Measurements from ENCODE around the gene KIAA1549. TPM values are rescaled to one million over a fixed set of nuclear protein-coding genes. Genes with fewer than 3 reads are reported as not detected.

KIAA1549 gene
- total and polyA plus RNA-seq, 2 donors (not counting 1 experiment from before 2014, with no cell fraction given), result under 0.01 to 0.52 TPM

GRCh38 chr7:138835087-138835486, 146.1 kb downstream of the KIAA1549 start:
- Mint-ChIP-seq H3K4me1 (no peaks in the 10 kb centered on the region), H3K27me3 (peaks cover 18% of the 10 kb centered on the region), H3K9me3 (ENCODE audit: insufficient read depth) (no peaks in the 10 kb centered on the region), H3K27ac (no peak overlapping the region), H3K4me3 (no peak overlapping the region)
- Histone ChIP-seq H3K27me3 (replicated peaks in 1 of 4; ENCODE audit: control extremely low read depth in 1 of 4, control insufficient read depth in 3 of 4, insufficient read depth in 4 of 4, low read length in 3 of 4) (no peaks in the 10 kb centered on the region), H3K4me2 (replicated peaks; ENCODE audit: low read depth, low read length, poor library complexity, severe bottlenecking) (no peak overlapping the region), H3K4me1 (ENCODE audit: control insufficient read depth in 2 of 2, insufficient read depth in 2 of 2, low read length in 2 of 2) (no peaks in the 10 kb centered on the region), H4K20me1 (ENCODE audit: control insufficient read depth, insufficient read depth, low read length, poor library complexity, severe bottlenecking) (no peaks in the 10 kb centered on the region), H3K27ac (ENCODE audit: low read length in 2 of 2) (no peak overlapping the region), H3K79me2 (ENCODE audit: control insufficient read depth, insufficient read depth, low read length) (no peaks in the 10 kb centered on the region), H3K36me3 (replicated peaks in 1 of 2; ENCODE audit: control extremely low read depth in 1 of 2, control insufficient read depth in 1 of 2, extremely low read depth in 1 of 2, insufficient read depth in 2 of 2, low read length in 1 of 2) (no peaks in the 10 kb centered on the region), H3K9me3 (ENCODE audit: control extremely low read depth in 1 of 3, control insufficient read depth in 2 of 3, insufficient read depth in 1 of 3, low read length in 2 of 3) (peaks cover 0 to 3% (median 0%) of the 10 kb centered on the region in 3 donors), H3K9ac (ENCODE audit: low read length) (no peak overlapping the region), H3K4me3 (ENCODE audit: control extremely low read depth in 1 of 5, extremely low read depth in 1 of 5, insufficient read depth in 1 of 5, low read depth in 2 of 5, low read length in 4 of 5) (no peak overlapping the region), H2AFZ (ENCODE audit: insufficient read depth, low read depth, low read length, poor library complexity, severe bottlenecking) (no peak overlapping the region)
- ChIA-PET CTCF (no interaction called here), POLR2A (no interaction called here)
- TF ChIP-seq EZH2 (IDR thresholded peaks at IDR 0.05; ENCODE audit: borderline replicate concordance, insufficient read depth, low read depth, low read length, poor library complexity, severe bottlenecking) (no peak), CTCF (IDR thresholded peaks at IDR 0.05) (no peak)
- no peak for DNase-seq
- ATAC-seq (ENCODE audit: low read depth), result no peak
- WGBS (ENCODE audit: insufficient coverage), result 85% methylated on average over 7 of the region's 11 CpGs
- intact Hi-C loops (cut with micrococcal nuclease), result no loop called here

GRCh38 chr7:138834583-138834982, 146.6 kb downstream of the KIAA1549 start:
- Histone ChIP-seq H2AFZ (ENCODE audit: insufficient read depth, low read depth, low read length, poor library complexity, severe bottlenecking) (no peak overlapping the region), H3K4me1 (ENCODE audit: control insufficient read depth in 2 of 2, insufficient read depth in 2 of 2, low read length in 2 of 2) (no peaks in the 10 kb centered on the region), H3K27me3 (replicated peaks in 1 of 4; ENCODE audit: control extremely low read depth in 1 of 4, control insufficient read depth in 3 of 4, insufficient read depth in 4 of 4, low read length in 3 of 4) (no peaks in the 10 kb centered on the region), H3K27ac (ENCODE audit: low read length in 2 of 2) (no peak overlapping the region), H3K4me3 (ENCODE audit: control extremely low read depth in 1 of 5, extremely low read depth in 1 of 5, insufficient read depth in 1 of 5, low read depth in 2 of 5, low read length in 4 of 5) (no peak overlapping the region), H3K79me2 (ENCODE audit: control insufficient read depth, insufficient read depth, low read length) (no peaks in the 10 kb centered on the region), H3K9me3 (ENCODE audit: control extremely low read depth in 1 of 3, control insufficient read depth in 2 of 3, insufficient read depth in 1 of 3, low read length in 2 of 3) (peaks cover 0 to 3% (median 0%) of the 10 kb centered on the region in 3 donors), H3K9ac (ENCODE audit: low read length) (no peak overlapping the region), H3K36me3 (replicated peaks in 1 of 2; ENCODE audit: control extremely low read depth in 1 of 2, control insufficient read depth in 1 of 2, extremely low read depth in 1 of 2, insufficient read depth in 2 of 2, low read length in 1 of 2) (no peaks in the 10 kb centered on the region), H4K20me1 (ENCODE audit: control insufficient read depth, insufficient read depth, low read length, poor library complexity, severe bottlenecking) (no peaks in the 10 kb centered on the region), H3K4me2 (replicated peaks; ENCODE audit: low read depth, low read length, poor library complexity, severe bottlenecking) (no peak overlapping the region)
- no peak for ATAC-seq (ENCODE audit: low read depth)
- CTCF ChIA-PET, result no interaction called here
- Mint-ChIP-seq H3K4me1 (no peaks in the 10 kb centered on the region), H3K27me3 (peaks cover 18% of the 10 kb centered on the region), H3K27ac (no peak overlapping the region), H3K4me3 (no peak overlapping the region), H3K9me3 (ENCODE audit: insufficient read depth) (no peaks in the 10 kb centered on the region)
- intact Hi-C loops (cut with micrococcal nuclease), result no loop called here
- no peak for DNase-seq
- WGBS (ENCODE audit: insufficient coverage), result 86% methylated on average over 5 of the region's 9 CpGs
- POLR2A ChIA-PET, result no interaction called here
- no peak for TF ChIP-seq EZH2 (IDR thresholded peaks at IDR 0.05; ENCODE audit: borderline replicate concordance, insufficient read depth, low read depth, low read length, poor library complexity, severe bottlenecking)
- TF ChIP-seq CTCF (IDR thresholded peaks at IDR 0.05), result no peak

All from B cell (primary cell).